ENCODE results near the gene BCAS1.

BCAS1 gene

GRCh38 chr20:53940907-53941545 lies 129.4 kb downstream of the BCAS1 start:
- Histone ChIP-seq H2BK5ac (ENCODE audit: low read depth, low read length, poor library complexity) (no peak overlapping the region), H3K9ac (ENCODE audit: low read length) (no peak overlapping the region), H2AK5ac (ENCODE audit: low read length) (no peak overlapping the region), H2BK12ac (ENCODE audit: low read length) (no peak overlapping the region), H2AFZ (ENCODE audit: insufficient read depth, low read length, poor library complexity) (no peak overlapping the region), H4K8ac (ENCODE audit: low read depth, low read length) (no peak overlapping the region), H3K27me3 (ENCODE audit: insufficient read depth, low read length) (no peaks in the 10 kb centered on the region), H4K91ac (ENCODE audit: low read depth, low read length) (no peak overlapping the region), H2BK120ac (ENCODE audit: insufficient read depth, low read length, poor library complexity) (no peak overlapping the region), H3K4me2 (ENCODE audit: low read length) (no peak overlapping the region), H3K27ac (ENCODE audit: low read depth, low read length) (no peak overlapping the region), H3K14ac (ENCODE audit: low read length) (no peak overlapping the region), H3K4me3 (ENCODE audit: low read depth, low read length) (no peak overlapping the region), H3K4ac (ENCODE audit: low read depth, low read length) (no peak overlapping the region), H3K23ac (ENCODE audit: low read length) (no peak overlapping the region), H4K12ac (ENCODE audit: low read depth, low read length) (no peak overlapping the region), H3K18ac (ENCODE audit: low read length) (no peak overlapping the region), H3K36me3 (ENCODE audit: control insufficient read depth in 1 of 2, insufficient read depth in 2 of 2, low read length in 2 of 2) (no peaks in the 10 kb centered on the region), H3K9me3 (ENCODE audit: insufficient read depth, low read depth, low read length) (peaks cover 2% of the 10 kb centered on the region), H3K79me2 (ENCODE audit: control insufficient read depth, insufficient read depth, low read length, poor library complexity) (no peaks in the 10 kb centered on the region), H3K79me1 (ENCODE audit: low read length) (peaks cover 5% of the 10 kb centered on the region), H3K4me1 (ENCODE audit: control insufficient read depth in 1 of 2, insufficient read depth in 2 of 2, low read length in 2 of 2) (peaks cover 11 to 23% of the 10 kb centered on the region in 2 experiments)
- peak; percentile 73 to 86 for DNase-seq
- WGBS (ENCODE audit: extremely low coverage, insufficient coverage, insufficient read length), result no CpG with 5 or more reads among the region's 6 CpGs

DNA sequence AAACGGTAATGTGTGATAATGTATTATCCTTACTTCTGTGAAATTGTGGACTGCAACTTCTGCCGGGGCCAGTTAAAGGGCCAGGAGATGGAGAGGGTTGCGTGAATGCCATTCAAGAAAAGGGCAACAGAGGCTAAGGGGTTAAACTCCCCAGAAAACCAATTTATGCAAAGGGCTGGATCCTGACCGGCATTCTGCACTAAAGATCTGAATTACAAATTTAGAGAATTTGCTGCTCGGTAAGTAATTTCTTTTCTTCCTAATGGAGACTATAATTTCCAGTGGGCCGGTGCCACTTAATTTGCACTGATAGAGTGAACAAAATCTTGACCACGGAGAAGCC lies 130.1 kb downstream of the BCAS1 start:
- Histone ChIP-seq H3K79me2 (ENCODE audit: control insufficient read depth, insufficient read depth, low read length, poor library complexity) (no peaks in the 10 kb centered on the region), H3K4ac (ENCODE audit: low read depth, low read length) (no peak overlapping the region), H3K14ac (ENCODE audit: low read length) (no peak overlapping the region), H3K4me3 (ENCODE audit: low read depth, low read length) (no peak overlapping the region), H2BK120ac (ENCODE audit: insufficient read depth, low read length, poor library complexity) (no peak overlapping the region), H3K36me3 (ENCODE audit: control insufficient read depth in 1 of 2, insufficient read depth in 2 of 2, low read length in 2 of 2) (no peaks in the 10 kb centered on the region), H3K9ac (ENCODE audit: low read length) (no peak overlapping the region), H2AK5ac (ENCODE audit: low read length) (no peak overlapping the region), H3K4me1 (ENCODE audit: control insufficient read depth in 1 of 2, insufficient read depth in 2 of 2, low read length in 2 of 2) (peaks cover 11 to 25% of the 10 kb centered on the region in 2 experiments), H3K23ac (ENCODE audit: low read length) (no peak overlapping the region), H3K9me3 (ENCODE audit: insufficient read depth, low read depth, low read length) (peaks cover 2% of the 10 kb centered on the region), H2AFZ (ENCODE audit: insufficient read depth, low read length, poor library complexity) (no peak overlapping the region), H3K4me2 (ENCODE audit: low read length) (no peak overlapping the region), H2BK5ac (ENCODE audit: low read depth, low read length, poor library complexity) (no peak overlapping the region), H4K8ac (ENCODE audit: low read depth, low read length) (peak overlapping the region; percentile 47), H4K91ac (ENCODE audit: low read depth, low read length) (peak overlapping the region; percentile 17), H3K27me3 (ENCODE audit: insufficient read depth, low read length) (no peaks in the 10 kb centered on the region), H3K27ac (ENCODE audit: low read depth, low read length) (peak overlapping the region; percentile 40), H3K79me1 (ENCODE audit: low read length) (peaks cover 5% of the 10 kb centered on the region), H2BK12ac (ENCODE audit: low read length) (peak overlapping the region; percentile 85), H4K12ac (ENCODE audit: low read depth, low read length) (no peak overlapping the region), H3K18ac (ENCODE audit: low read length) (no peak overlapping the region)
- no CpG with 5 or more reads among the region's 7 CpGs for WGBS (ENCODE audit: extremely low coverage, insufficient coverage, insufficient read length)
- peak in 1 of 2 donors; percentile 33 for DNase-seq

DNA sequence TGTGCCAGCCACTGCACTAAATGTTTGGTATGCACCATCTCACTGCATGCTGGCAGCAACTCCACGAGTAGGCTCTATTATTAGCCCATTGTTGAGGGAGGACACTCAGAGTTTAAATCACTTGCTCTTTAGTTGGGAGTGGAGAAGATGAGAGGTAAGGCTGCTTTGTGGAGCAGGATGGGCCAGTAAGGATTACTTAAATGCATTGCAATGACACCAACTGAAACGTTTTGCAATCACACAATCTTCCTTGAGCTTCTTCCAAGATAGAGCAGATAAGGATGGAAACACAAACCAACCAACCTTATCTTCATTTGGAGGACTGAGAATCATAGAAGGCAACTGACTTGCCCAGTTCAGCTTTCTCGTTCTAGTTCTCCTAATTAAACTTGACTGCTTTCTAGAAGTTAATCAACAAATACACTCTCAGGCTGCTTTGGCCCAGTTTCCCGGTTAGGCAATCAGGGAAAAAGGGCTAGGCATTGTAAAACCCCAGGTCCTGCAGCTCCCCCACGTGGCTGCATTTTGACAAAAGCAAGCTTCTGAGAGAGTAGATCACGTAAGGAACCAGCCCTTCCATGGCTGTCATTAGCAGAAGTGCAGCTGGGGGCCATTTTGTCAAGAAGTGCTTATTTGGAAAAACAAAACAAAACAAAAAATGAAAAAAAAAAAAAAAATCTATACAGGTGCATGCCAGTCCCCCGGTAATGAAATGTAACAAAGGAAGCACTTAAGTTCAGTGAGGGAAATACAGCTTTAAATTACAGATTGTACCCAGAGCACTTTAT lies 130.6 kb downstream of the BCAS1 start:
- no peaks in the 10 kb centered on the region for H3K79me2 ChIP-seq (ENCODE audit: control insufficient read depth, insufficient read depth, low read length, poor library complexity)
- peaks cover 5% of the 10 kb centered on the region for H3K79me1 ChIP-seq (ENCODE audit: low read length)
- H2BK5ac ChIP-seq (ENCODE audit: low read depth, low read length, poor library complexity), result no peak overlapping the region
- no peak overlapping the region for H4K8ac ChIP-seq (ENCODE audit: low read depth, low read length)
- no peak overlapping the region for H3K14ac ChIP-seq (ENCODE audit: low read length)
- H3K36me3 ChIP-seq (ENCODE audit: control insufficient read depth in 1 of 2, insufficient read depth in 2 of 2, low read length in 2 of 2), result no peaks in the 10 kb centered on the region
- H3K4me3 ChIP-seq (ENCODE audit: low read depth, low read length), result no peak overlapping the region
- peaks cover 11 to 25% of the 10 kb centered on the region in 2 experiments for H3K4me1 ChIP-seq (ENCODE audit: control insufficient read depth in 1 of 2, insufficient read depth in 2 of 2, low read length in 2 of 2)
- peaks cover 2% of the 10 kb centered on the region for H3K9me3 ChIP-seq (ENCODE audit: insufficient read depth, low read depth, low read length)
- no peaks in the 10 kb centered on the region for H3K27me3 ChIP-seq (ENCODE audit: insufficient read depth, low read length)
- peak; percentile 97 to 99 for DNase-seq
- no peak overlapping the region for H2BK120ac ChIP-seq (ENCODE audit: insufficient read depth, low read length, poor library complexity)
- no CpG with 5 or more reads among the region's 7 CpGs for WGBS (ENCODE audit: extremely low coverage, insufficient coverage, insufficient read length)
- peak overlapping the region; percentile 85 for H2BK12ac ChIP-seq (ENCODE audit: low read length)
- H3K27ac ChIP-seq (ENCODE audit: low read depth, low read length), result peak overlapping the region; percentile 63
- H3K9ac ChIP-seq (ENCODE audit: low read length), result no peak overlapping the region
- no peak overlapping the region for H2AK5ac ChIP-seq (ENCODE audit: low read length)
- H4K12ac ChIP-seq (ENCODE audit: low read depth, low read length), result no peak overlapping the region
- no peak overlapping the region for H4K91ac ChIP-seq (ENCODE audit: low read depth, low read length)
- H3K23ac ChIP-seq (ENCODE audit: low read length), result no peak overlapping the region
- no peak overlapping the region for H3K4me2 ChIP-seq (ENCODE audit: low read length)
- no peak overlapping the region for H2AFZ ChIP-seq (ENCODE audit: insufficient read depth, low read length, poor library complexity)
- no peak overlapping the region for H3K18ac ChIP-seq (ENCODE audit: low read length)
- no peak overlapping the region for H3K4ac ChIP-seq (ENCODE audit: low read depth, low read length)

DNA sequence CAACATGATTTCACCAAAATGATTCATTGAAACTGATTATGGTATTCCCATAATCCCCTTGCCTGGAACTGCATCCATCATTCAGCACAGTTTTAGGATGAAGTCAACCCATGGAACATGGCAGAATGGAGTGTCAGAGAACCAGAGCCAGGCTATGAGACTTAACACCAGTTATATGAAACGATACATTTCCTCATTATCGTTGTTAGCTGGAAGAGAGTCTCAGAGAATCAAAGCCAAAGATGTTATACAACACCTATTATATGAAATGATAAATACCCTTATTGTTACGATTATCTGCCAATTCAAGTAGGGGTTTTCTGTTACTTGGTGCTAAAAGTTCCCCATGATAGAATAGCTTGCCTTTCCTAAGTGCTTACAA lies 131.2 kb downstream of the BCAS1 start:
- no peak overlapping the region for H2AFZ ChIP-seq (ENCODE audit: insufficient read depth, low read length, poor library complexity)
- no peak overlapping the region for H3K4me3 ChIP-seq (ENCODE audit: low read depth, low read length)
- no peaks in the 10 kb centered on the region for H3K36me3 ChIP-seq (ENCODE audit: control insufficient read depth in 1 of 2, insufficient read depth in 2 of 2, low read length in 2 of 2)
- H3K9ac ChIP-seq (ENCODE audit: low read length), result no peak overlapping the region
- no peak overlapping the region for H4K12ac ChIP-seq (ENCODE audit: low read depth, low read length)
- no peak overlapping the region for H2AK5ac ChIP-seq (ENCODE audit: low read length)
- H3K18ac ChIP-seq (ENCODE audit: low read length), result no peak overlapping the region
- no peaks in the 10 kb centered on the region for H3K27me3 ChIP-seq (ENCODE audit: insufficient read depth, low read length)
- no peaks in the 10 kb centered on the region for H3K79me2 ChIP-seq (ENCODE audit: control insufficient read depth, insufficient read depth, low read length, poor library complexity)
- H3K4ac ChIP-seq (ENCODE audit: low read depth, low read length), result no peak overlapping the region
- H2BK12ac ChIP-seq (ENCODE audit: low read length), result no peak overlapping the region
- no peak for DNase-seq
- H3K79me1 ChIP-seq (ENCODE audit: low read length), result peaks cover 5% of the 10 kb centered on the region
- WGBS (ENCODE audit: extremely low coverage, insufficient coverage, insufficient read length), result no CpG with 5 or more reads among the region's 3 CpGs
- H2BK5ac ChIP-seq (ENCODE audit: low read depth, low read length, poor library complexity), result no peak overlapping the region
- H3K4me2 ChIP-seq (ENCODE audit: low read length), result no peak overlapping the region
- no peak overlapping the region for H4K8ac ChIP-seq (ENCODE audit: low read depth, low read length)
- H3K9me3 ChIP-seq (ENCODE audit: insufficient read depth, low read depth, low read length), result peaks cover 2% of the 10 kb centered on the region
- H3K4me1 ChIP-seq (ENCODE audit: control insufficient read depth in 1 of 2, insufficient read depth in 2 of 2, low read length in 2 of 2), result peaks cover 11 to 25% of the 10 kb centered on the region in 2 experiments
- no peak overlapping the region for H4K91ac ChIP-seq (ENCODE audit: low read depth, low read length)
- H3K14ac ChIP-seq (ENCODE audit: low read length), result no peak overlapping the region
- H2BK120ac ChIP-seq (ENCODE audit: insufficient read depth, low read length, poor library complexity), result no peak overlapping the region
- no peak overlapping the region for H3K27ac ChIP-seq (ENCODE audit: low read depth, low read length)
- no peak overlapping the region for H3K23ac ChIP-seq (ENCODE audit: low read length)

Measured in trophoblast cell (in vitro differentiated cells and primary cell).